NOMO-1 treated with DMSO at 0.1 percent for 48 hours (cell line): ENCODE measurements around the gene ADNP2.

ENCODE experiments used
- DNase-seq: peaks from one replicate; lab custom pipeline; 2025; ENCODE audit not compliant: unreplicated experiment; lab: John Stamatoyannopoulos, UW

Gene ADNP2

DNA sequence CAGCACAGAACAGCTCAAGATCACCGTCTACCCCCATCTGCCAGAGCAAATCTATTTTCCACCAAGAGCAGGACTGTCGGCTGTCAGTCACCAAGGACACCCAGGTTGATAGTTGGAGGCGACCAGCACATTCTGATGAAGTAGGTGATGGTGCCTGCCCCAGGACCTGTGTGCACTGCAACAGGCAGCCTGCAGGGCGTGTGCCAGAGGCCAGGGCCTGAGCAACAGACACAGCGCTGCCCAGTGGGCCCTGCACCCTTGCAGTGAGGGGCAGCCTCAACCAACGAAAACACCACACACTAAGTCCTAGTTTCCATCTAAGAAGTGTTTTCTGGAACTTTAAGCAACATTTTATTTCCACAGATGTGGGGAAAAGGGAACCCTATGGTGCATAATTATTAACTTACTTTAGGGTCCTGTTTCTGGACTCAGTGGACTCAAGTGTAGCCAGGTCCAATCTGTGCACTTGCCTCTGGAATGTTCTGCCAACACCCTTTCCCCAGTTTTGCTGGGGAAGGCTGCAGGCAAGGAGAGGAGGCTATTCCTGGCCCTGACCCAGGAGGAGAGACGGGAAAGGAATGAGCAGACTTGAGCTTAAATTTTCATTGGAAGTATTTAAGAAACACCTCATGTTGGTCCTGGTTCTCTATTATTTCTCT lies 61.5 kb downstream of the ADNP2 start:
- no peak for DNase-seq

DNA sequence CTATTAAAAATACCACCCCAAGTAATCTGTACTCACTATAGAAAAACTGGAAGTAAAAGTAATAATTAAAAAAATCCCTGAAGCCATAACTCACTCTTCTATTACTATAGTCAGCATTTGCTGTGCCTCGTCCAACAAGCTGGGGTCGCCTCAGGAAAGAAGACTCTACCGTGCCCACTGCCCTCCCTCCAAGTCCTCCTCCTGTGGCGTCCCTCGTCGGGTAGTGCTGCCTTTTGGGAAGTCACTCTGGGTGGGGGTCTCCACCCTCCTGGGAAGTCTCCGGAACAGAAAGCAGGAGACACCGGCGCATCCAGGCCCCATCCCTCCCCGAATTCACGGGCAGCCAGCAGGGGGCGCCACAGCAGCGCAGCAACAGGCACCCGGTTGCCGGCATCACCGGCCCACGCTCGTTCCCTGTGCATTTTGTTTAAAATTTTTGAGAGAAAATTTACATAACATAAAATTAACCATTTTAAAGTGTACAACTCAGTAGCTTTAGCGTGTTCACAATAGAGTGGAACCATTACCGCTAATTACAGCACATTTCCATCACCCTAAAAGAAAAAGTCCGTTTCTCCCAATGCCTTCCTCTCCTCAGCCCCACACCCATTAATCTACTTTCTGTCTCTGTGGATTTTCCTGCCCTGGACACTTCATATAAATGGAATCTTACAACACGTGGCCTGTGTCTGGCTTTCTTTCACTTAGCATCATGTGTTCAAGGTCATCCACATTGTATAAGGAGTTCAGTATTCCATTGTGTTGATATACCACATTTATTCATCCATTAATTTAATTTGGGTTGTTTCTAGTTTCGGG lies 62.2 kb downstream of the ADNP2 start:
- no peak for DNase-seq

DNA sequence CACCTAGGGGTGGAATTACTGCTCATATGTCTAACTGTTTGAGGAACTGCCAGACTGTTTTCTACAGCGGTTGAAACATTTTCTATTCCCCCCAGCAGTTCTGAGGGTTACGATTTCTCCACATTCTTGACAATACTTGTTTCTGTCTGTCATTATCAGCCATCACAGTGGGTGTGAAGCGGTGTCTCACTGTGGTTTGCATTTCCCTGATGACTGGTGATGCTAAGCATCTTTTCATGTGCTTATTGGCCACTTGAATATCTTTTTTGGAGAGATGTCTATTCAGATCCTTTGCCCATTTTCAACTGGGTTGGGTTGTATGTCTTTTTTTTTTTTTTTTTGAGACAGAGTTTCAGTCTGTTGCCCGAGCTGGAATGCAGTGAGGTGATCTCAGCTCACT lies 63.0 kb downstream of the ADNP2 start:
- DNase-seq: no peak

DNA sequence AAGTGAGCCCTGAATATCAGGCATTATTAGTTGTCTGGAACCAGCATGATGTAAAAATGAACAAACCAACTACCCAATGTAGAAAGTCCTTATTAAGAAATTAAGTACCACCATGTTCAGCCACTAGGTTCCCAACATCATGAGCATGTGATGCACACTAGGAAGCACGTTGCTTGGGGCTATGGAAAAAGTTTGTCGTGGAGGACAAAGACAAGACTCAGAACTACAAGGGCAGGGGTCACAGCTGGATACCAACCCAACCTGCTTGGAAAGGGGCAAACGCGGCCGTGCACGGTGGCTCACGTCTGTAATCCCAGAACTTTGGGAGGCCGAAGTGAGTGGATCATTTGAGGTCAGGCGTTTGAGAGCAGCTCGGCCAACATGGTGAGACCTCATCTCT lies 64.0 kb downstream of the ADNP2 start:
- DNase-seq: no peak

DNA sequence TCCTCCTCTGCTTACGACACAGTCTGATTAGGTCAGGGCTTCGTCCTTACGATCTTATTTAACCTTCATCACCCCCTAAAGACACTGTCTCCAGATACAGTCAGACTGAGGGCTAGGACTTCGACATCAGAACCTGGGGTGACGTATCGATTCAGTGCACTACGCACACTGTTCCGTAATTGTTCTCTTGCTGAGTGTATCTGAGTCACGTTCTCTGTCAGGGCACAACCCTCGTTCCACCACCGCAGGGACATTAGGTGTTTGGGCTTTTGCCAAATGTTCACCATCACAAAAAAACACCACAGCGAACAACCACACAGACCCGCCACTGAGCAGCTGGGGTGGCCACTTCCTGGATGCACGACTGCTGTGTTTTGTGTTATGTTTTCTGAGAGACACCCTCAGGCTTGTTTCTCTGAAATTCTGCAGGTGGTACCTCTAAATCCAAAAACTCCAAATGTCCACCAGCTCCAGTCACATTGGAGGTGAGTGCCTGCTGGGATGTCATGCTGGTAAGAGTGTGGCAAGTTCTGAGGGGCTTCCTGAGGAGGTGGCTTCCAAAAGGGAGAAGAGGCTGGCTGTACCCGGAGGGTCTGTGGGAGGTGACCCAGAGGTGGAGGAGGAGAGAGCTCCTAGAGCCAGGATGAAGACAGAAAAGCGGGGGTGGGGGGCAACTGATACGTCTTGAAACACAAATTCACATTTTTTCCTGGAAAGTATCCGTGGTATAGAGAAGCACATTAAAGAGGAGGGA lies 66.6 kb downstream of the ADNP2 start:
- no peak for DNase-seq

DNA sequence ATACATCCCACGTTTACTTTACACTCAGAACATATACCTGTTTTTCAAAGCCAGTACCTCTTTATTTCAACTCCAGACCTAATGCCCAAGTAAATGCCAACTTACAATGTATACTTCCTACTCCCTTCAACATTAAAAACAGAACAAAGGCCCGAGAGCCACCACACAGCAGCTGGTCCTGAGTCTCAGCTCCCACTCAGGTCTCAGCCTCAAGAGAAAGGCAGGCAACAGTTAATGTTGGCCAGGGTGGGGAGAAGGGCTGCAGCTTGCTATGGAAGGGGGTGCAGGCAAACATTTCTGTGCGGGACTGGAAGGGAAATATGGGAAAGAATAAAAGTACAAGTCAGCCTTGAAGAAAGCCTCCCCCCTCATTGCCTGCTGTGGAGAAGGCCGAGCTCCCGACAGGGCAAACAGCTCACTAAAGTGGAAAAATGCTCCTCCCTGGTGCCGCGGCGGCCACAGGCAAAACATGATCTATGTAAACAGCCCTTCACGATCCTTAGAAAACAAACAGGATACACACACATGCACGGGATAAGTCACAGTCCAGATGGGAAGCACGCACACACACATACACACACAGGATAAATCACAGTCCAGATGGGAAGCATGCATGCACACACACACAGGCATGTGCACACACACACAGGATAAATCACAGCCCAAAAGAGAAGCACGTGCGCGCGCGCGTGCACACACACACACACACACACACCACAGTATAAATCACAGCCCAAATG lies 67.4 kb downstream of the ADNP2 start:
- DNase-seq: no peak

DNA sequence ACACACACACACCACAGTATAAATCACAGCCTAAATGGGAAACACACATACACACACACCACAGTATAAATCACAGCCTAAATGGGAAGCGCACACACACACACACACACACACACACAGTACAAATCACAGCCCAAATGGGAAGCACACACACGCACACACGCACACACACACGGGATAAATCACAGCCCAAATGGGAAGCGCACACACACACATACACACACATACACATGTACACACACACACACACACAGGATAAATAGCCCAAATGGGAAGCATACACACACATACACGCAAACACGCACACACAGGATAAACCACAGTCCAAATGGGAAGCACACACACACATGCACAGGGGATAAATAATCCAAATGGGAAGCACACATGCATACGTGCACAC lies 68.1 kb downstream of the ADNP2 start:
- no peak for DNase-seq

DNA sequence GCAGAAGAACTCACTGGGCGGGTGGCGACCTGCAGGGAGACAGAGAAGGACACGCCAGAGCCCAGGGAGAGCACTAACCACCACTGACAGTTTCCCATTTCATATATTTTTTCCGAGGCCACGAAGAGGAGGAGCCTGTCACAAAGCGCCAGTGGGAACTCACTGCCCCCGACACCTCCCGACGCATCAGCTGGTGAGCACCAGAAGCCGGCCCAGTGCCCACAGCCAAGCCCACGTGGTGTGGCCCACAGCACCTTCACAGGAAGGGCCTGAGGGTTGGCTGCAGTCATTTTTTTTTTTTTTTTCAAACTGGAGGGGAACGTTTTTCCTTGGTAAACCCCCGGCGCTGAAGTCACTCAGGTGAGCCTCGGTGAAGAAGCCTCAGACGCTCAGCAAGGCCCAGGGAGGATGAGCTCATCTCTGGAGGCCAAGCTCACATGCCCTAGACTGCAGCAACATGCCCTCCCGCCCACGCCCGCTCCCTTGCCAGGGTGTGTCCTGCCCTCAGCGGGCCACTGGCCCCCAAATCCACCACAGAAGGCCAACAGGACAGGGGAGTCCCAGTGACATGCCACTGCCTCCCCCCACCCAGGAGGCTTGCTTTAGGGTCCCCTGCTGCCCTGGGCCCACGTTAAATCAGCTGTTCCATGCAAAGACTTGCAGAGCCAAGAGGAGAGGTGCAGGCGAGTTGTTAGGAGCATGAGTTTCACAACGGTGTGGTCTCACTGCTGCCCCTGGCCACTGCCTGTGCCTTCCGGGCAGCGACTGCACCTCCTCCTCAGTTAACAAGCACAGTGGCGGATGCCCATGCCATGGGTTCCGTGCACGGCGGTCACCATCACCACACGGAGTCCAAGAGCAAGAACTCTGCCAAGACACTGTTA lies 70.1 kb downstream of the ADNP2 start:
- DNase-seq: no peak

DNA sequence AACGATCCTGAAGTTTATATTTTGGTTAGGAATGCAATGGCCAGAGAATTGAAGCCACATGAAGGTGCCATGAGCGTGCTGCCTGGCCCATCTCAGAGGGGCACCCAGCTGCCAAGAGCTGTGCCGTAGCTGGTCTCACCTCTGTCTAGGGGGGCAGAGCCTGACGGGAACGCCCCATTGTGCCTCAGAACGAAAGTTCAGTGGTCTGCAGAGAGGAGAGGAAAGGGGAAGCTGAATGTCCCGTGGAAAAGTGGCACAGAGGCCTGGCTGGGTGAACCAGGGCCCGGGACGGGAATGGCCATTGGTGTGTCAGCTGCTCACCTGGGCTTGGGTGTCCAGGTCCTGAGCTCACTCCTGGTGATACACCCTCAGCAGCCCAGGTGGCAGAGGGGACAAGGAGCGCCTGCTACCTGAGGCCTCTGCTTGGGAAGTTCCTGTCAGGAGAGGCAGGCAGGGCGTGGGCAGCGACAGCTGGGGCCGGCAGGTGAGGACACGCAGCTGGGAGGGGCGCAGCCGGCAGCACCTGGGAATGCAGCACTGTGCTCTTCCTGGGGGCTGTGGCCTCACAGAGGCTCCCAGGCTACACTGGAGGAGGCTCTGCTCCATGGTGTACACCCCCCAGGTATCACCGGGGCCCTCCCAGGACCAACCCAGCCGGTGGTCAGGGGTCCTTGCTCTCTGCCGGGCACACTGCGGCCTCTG lies 70.9 kb downstream of the ADNP2 start:
- DNase-seq: peak; percentile 5

DNA sequence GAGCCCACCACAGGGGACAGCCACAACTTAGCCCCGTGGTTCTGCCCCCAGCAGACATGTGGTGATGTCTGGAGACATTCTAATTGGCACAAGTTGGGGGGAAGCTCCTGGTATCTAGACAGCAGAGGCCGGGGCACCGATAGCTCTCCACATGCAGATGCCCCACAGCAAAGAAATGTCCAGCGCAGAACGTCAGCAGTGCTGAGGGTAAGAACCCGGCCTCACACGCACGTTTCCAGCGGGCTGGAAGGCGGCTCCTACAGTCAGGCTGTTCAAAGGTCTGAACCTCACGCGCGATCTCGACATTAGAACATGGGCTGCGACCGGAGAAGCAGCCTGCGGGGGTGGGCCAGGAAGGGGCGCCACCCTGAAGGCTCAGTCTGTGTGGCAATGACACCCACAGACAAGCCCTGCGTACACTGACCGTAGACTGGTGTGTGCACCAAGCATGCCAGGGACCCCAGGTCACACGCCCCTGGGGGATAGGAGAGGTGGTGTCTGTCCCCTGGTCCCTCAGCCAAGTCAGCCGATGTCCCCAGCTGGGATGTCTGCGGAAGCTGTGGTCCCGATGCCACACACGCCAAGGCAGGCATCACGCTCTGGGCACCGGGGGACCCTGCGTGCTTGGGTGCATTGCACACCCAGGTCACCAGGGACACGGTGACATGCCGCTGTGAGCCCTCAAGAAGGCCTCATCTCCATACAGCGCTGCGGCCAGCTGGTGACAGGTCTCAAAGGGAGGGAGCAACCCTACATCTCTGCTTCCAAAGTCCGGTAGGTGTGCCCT lies 71.9 kb downstream of the ADNP2 start:
- DNase-seq: no peak

DNA sequence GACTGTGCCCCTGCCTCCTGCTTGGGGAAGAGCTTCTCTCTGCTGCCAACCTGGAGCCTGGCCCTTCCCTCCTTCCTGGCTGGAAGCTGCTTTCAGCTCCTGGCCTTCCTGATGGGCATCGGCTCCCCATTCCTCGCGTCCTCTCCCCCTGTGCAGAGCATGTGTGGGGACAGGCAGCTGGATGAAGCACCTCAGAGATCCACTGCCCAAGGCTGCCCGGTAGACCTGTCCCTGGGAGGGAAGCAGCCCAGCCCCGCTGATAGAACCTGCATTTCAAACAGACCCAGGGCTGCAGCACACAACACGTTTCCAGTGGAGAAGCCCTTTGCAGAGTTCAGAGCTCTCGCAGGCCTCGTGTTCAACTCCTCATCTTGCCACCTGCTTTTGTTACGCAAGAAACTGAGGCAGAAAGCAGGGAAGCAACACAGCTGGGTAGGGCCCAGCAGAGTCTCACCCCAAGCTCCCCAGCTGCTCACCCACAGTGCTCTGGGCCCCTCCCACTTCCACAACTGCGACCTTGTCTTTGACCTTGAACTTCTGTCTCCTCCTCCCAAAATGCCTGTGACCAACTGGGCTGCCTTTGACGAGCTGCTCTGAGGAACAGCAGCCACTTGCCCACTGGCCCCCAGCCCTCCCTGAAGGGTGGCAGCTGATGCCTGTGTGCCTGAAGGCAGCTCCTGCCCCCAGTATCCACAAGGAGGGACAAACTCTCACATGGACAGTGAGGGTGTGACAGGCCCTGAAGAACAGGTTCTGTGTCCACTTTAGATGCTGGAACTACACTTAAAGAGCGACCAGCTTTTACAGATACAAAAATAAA lies 72.8 kb downstream of the ADNP2 start:
- DNase-seq: no peak

DNA sequence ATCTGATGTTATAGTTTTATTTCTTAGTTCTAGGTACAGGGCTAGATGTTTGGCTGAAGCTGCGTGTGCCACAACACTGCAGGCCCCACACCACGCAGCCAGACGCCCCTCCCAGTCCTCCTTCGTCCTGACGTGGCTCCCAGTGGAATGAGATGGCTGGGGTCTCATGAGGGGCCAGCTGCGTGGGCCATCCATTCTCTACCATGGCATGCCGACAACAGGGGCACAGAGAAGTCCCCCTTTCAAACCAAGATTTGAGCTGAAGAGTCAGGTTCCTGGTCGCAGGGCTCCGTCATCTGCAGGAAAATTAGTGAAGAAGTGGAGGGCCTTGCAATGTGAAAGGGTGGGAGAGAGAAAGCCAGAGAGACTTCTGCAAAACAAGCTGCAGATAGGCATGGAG lies 73.8 kb downstream of the ADNP2 start:
- no peak for DNase-seq

DNA sequence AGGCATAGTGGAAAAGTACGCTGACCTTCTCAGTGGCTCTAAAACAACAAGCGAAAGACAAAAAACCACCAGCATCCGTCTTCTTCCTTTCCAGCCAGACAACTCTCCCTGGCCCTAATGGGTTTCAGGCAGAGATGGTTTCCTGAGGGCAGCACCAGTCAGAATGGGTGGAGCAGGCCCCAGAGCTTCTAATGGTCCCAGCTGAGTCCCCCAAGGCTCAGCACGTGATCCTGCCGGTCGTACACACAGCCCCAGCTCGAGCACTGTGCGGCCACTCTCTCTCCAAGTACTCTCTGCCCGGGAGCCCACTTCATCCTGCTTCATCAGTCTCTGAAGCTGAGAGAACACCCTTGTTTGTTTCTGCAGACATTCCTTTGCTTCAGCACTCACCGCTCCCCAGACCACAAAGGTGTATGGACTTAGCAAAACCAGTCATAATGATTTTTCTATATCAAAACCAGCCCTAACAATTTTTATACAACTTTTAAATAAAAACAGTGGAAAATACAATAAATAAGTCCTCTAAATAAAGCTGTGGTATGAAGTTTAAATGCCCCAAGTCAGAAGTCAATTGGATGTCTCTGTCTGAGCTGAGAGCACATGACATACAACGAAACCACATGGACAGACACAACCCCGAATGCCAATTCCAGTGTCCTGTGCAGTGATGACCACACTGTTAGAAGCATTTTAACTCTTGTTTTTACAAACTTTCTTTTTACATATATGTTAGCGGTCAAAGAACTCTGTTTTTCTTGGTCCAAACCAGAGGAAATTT lies 74.4 kb downstream of the ADNP2 start:
- DNase-seq: no peak

DNA sequence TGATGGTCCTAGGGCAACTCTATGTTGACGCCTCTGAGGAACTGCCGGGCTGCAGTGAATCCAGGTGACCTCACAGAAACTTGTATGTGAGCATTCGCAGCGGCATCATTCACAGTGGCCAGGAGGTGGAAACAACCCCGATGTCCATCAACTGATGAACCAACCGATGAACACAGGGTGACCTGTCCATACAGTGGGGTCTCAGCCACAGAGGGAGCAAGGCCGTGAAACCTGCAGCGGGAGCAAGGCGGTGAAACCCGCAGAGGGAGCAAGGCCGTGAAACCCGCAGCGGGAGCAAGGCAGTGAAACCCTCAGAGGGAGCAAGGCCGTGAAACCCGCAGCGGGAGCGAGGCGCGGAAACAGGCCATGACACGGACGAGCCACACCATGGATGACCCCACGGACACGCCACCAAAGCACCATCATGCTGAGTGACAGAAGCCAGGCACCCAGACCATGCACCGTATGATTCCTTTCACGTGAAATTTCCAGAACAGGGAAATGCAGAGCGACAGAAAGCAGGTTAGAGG lies 75.2 kb downstream of the ADNP2 start:
- DNase-seq: no peak

DNA sequence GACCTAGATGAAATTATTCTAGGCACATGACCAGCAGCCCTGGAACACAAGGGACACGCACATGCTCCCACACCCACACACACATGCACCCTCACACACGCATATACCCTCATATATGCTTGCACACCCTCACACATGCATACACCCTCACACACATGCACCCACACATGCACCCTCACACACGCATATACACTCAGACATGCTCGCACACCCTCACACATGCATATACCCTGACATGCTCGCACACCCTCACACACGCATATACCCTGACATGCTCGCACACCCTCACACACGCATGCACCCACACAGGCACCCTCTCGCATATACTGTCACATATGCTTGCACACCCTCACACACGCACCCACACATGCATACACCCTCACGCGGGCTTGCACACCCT lies 76.5 kb downstream of the ADNP2 start:
- DNase-seq: no peak

DNA sequence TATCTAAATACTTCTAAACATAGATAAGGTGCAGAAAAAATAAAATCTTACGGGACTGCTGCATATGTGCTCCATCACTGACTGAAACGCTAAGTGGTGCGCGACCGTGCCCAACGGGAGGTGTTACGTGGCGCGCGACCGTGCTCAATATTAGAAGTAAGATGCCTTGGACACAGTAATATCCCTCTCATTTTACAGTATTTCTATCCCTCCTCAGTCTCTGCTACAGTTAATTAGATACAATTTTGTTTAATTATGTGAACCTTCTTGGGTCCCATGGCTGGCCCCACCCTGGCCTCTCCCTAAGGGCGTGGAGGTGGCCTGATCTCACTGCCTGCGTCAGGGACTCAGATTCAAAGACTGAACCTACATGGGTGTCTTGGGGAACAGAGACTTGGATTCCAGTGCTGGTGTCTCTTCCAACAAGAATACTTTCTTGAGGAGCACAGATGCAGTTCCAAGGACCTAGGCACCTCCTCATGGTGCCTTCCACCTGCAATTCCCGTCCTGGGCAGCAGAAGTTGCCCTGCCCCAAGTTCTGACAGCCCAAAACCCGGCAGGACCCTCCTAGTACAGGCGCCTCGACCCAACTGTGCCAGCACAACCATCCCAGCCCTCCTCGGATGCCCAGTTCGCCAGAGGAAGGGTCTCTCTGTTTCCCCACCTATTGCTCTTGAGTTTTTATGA lies 79.0 kb downstream of the ADNP2 start:
- no peak for DNase-seq
